ENCODE measurements around the gene TRIO.
A peak's percentile ranks its signal among the peaks of the same experiment; 100 is the strongest.

The TRIO gene

DNA sequence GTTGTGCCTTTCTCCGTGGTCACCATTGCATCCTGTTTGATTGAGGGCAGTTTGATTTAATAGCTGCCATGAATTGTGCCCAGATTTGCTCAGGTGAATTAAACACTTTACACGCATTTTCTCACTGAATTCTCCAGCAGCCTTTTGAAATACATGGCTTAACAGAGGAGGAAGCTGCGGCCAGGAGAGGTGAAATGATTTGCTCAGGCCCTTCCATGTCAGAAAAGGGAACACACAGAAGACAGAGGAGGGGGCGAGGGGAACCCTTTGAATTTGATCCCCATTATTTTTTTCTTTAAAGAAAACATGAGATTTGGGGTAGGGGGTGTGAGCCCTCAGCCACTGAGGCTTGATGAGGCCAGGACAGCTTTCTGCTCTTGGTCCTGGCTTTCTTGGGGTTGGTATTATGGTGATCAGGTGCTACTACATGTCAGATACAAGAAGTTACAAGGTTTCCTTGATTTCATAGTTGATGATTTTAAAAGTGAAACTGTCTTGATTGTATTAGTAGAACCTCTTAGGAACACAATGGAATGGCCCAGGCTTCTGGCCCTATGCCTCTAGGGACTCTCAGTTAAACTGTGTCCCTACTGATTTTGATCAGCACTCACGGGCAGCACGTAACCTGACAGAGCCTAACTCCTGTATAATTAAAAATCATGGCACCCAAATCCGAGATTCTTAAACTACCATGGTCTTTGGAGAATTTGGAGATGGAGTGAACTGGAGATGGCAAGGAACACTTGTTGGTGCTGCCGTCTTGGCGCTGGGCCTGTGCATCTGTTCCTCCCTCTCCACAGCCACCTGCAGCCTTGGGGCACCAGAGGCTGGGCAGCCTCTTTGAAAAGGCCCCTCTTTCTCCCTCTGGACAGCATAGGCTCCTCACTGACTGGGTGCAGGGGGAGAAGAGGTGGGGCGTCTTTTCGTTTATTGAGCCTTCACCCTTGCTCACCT lies 107.9 kb downstream of the TRIO start:
- Histone ChIP-seq H3K4me3 (peak overlapping the region; percentile 40), H3K27me3 (no peaks in the 10 kb centered on the region), H3K9ac (peak overlapping the region; percentile 42; the same call in 1 of the 2 replicates), H3K4me2 (peak overlapping the region; percentile 81), H3K36me3 (peaks cover 36% of the 10 kb centered on the region), H3K9me3 (peaks cover 37% of the 10 kb centered on the region), H3K27ac (peak overlapping the region; percentile 64), H3K4me1 (peaks cover 57% of the 10 kb centered on the region), H4K20me1 (peaks cover 73% of the 10 kb centered on the region)
- TF ChIP-seq Cebpa-rat (IDR thresholded peaks at IDR 0.05), result no peak

- peak overlapping the region; percentile 42; the same call in 1 of the 2 replicates for H3K9ac ChIP-seq
- no peaks in the 10 kb centered on the region for H3K27me3 ChIP-seq
- peak overlapping the region; percentile 40; the same call in 1 of the 2 replicates for H3K4me3 ChIP-seq
- peaks cover 44% of the 10 kb centered on the region for H3K9me3 ChIP-seq
- peaks cover 61% of the 10 kb centered on the region for H3K4me1 ChIP-seq
- H3K27ac ChIP-seq, result peak overlapping the region; percentile 64
- peaks cover 73% of the 10 kb centered on the region for H4K20me1 ChIP-seq
- H3K4me2 ChIP-seq, result peak overlapping the region; percentile 81
- peaks cover 39% of the 10 kb centered on the region for H3K36me3 ChIP-seq
- TF ChIP-seq Cebpa-rat (IDR thresholded peaks at IDR 0.05), result no peak
Observed at GRCh38 chr5:14251733-14252132, 108.6 kb downstream of the TRIO start.

DNA sequence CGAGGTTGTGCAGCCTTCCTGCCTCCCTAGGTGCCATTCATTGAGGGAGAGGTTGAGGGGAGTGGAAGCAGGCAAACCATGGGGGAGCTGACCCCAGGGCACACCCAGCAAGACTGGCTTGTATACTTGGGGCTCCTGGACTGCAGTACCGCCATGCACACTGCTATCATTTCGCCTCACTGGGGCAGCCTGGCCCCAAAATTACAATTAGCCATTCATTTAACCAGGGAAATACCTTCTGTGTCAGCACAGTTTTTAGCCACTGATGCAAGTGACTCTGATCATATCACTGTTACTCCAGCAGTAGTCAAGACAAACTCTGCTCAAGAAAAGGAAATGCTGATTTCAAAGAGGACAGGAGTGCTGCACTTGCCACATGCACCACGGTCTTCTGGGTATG lies 109.7 kb downstream of the TRIO start:
- Histone ChIP-seq H3K9ac (no peak overlapping the region), H3K4me1 (peaks cover 71% of the 10 kb centered on the region), H3K27me3 (no peaks in the 10 kb centered on the region), H3K4me3 (no peak overlapping the region), H3K4me2 (peak overlapping the region; percentile 81), H4K20me1 (peaks cover 73% of the 10 kb centered on the region), H3K9me3 (peaks cover 46% of the 10 kb centered on the region), H3K36me3 (peaks cover 39% of the 10 kb centered on the region), H3K27ac (peak overlapping the region; percentile 23; the same call in 1 of the 2 replicates)
- TF ChIP-seq Cebpa-rat (IDR thresholded peaks at IDR 0.05), result no peak

DNA sequence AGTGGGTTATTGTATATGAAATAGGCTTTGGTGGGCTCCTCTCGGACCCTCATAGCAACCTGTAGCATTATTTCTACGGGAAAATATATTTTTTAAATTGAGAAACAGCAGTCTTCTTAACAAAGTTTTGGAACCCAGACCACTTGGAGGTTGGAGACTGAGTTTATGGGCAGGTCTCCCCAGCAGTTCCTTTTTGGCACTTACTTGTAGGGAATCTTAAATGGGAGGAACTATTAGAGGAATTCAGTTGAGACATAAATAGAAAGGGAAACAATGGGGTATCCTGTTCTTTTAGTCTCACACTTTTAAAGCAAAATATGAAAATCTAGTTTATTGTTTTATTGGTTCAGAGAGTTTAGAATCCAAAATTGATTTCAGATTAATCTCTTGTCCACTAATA lies 111.5 kb downstream of the TRIO start:
- no peak overlapping the region for H3K9ac ChIP-seq
- H3K9me3 ChIP-seq, result peaks cover 46% of the 10 kb centered on the region
- no peaks in the 10 kb centered on the region for H3K27me3 ChIP-seq
- no peak overlapping the region for H3K27ac ChIP-seq
- H3K4me3 ChIP-seq, result no peak overlapping the region
- H3K4me1 ChIP-seq, result peaks cover 74% of the 10 kb centered on the region
- peaks cover 39% of the 10 kb centered on the region for H3K36me3 ChIP-seq
- peaks cover 73% of the 10 kb centered on the region for H4K20me1 ChIP-seq
- no peak overlapping the region for H3K4me2 ChIP-seq
- TF ChIP-seq Cebpa-rat (IDR thresholded peaks at IDR 0.05), result no peak

- Histone ChIP-seq H3K4me1 (peaks cover 74% of the 10 kb centered on the region), H3K9me3 (peaks cover 46% of the 10 kb centered on the region), H3K27ac (no peak overlapping the region), H3K9ac (no peak overlapping the region), H3K36me3 (peaks cover 39% of the 10 kb centered on the region), H4K20me1 (peaks cover 73% of the 10 kb centered on the region), H3K4me2 (no peak overlapping the region), H3K27me3 (no peaks in the 10 kb centered on the region), H3K4me3 (no peak overlapping the region)
- TF ChIP-seq Cebpa-rat (IDR thresholded peaks at IDR 0.05), result no peak
Observed at GRCh38 chr5:14256026-14256690, 113.0 kb downstream of the TRIO start.

- Histone ChIP-seq H3K4me3 (no peak overlapping the region), H3K36me3 (peaks cover 39% of the 10 kb centered on the region), H3K4me1 (peaks cover 74% of the 10 kb centered on the region), H3K9me3 (peaks cover 46% of the 10 kb centered on the region), H3K4me2 (peak overlapping the region; percentile 33; the same call in 1 of the 2 replicates), H3K27me3 (no peaks in the 10 kb centered on the region), H3K27ac (no peak overlapping the region), H4K20me1 (peaks cover 73% of the 10 kb centered on the region), H3K9ac (no peak overlapping the region)
- no peak for TF ChIP-seq Cebpa-rat (IDR thresholded peaks at IDR 0.05)
Observed at GRCh38 chr5:14256756-14257393, 113.7 kb downstream of the TRIO start.

GRCh38 chr5:14257995-14258403 lies 114.9 kb downstream of the TRIO start:
- no peak overlapping the region for H3K4me3 ChIP-seq

GRCh38 chr5:14258840-14259239 lies 115.7 kb downstream of the TRIO start:
- Histone ChIP-seq H3K9me3 (peaks cover 31% of the 10 kb centered on the region), H3K4me2 (peak overlapping the region; percentile 73), H3K4me1 (peaks cover 77% of the 10 kb centered on the region), H4K20me1 (peaks cover 81% of the 10 kb centered on the region), H3K27ac (0 out of 2 replicates have a peak overlapping the region, but pooled peaks have one; percentile 33), H3K36me3 (peaks cover 24% of the 10 kb centered on the region), H3K4me3 (no peak overlapping the region), H3K9ac (no peak overlapping the region), H3K27me3 (no peaks in the 10 kb centered on the region)
- TF ChIP-seq Cebpa-rat (IDR thresholded peaks at IDR 0.05), result no peak

More at GRCh38 chr5:14257995-14258403, 114.9 kb downstream of the TRIO start:
- peaks cover 31% of the 10 kb centered on the region for H3K36me3 ChIP-seq
- peaks cover 73% of the 10 kb centered on the region for H3K4me1 ChIP-seq
- H3K4me2 ChIP-seq, result peak overlapping the region; percentile 73
- H4K20me1 ChIP-seq, result peaks cover 73% of the 10 kb centered on the region
- H3K9ac ChIP-seq, result no peak overlapping the region
- H3K27ac ChIP-seq, result 0 out of 2 replicates have a peak overlapping the region, but pooled peaks have one; percentile 33
- H3K27me3 ChIP-seq, result no peaks in the 10 kb centered on the region
- TF ChIP-seq Cebpa-rat (IDR thresholded peaks at IDR 0.05), result no peak
- H3K9me3 ChIP-seq, result peaks cover 39% of the 10 kb centered on the region

GRCh38 chr5:14260637-14261036 lies 117.5 kb downstream of the TRIO start:
- Histone ChIP-seq H3K4me2 (peak overlapping the region; percentile 53), H3K4me3 (no peak overlapping the region), H4K20me1 (peaks cover 87% of the 10 kb centered on the region), H3K27me3 (no peaks in the 10 kb centered on the region), H3K9me3 (peaks cover 13% of the 10 kb centered on the region), H3K36me3 (peaks cover 7% of the 10 kb centered on the region), H3K27ac (no peak overlapping the region), H3K4me1 (peaks cover 90% of the 10 kb centered on the region), H3K9ac (peak overlapping the region; percentile 16; the same call in 1 of the 2 replicates)
- no peak for TF ChIP-seq Cebpa-rat (IDR thresholded peaks at IDR 0.05)

Measured in BLaER1 (cell line).